IPS-18c (cell line): ENCODE results near the gene ITPR2.
"Not testable (repeated sequence)": the region's sequence is repeated elsewhere in the genome, so short reads cannot be mapped to it uniquely, and the experiment has no call there.

Experiments used
- H3K4me3 ChIP-seq: 2 replicates; pipeline ENCODE4 v1.7.0; 2013; ENCODE audit warnings: low read depth, mild to moderate bottlenecking, low read length, moderate library complexity; ENCODE audit not compliant: insufficient read depth
- H3K9me3 ChIP-seq: one replicate; pipeline ENCODE4 v1.6.1; 2013; ENCODE audit warnings: mild to moderate bottlenecking, low read length, moderate library complexity; ENCODE audit not compliant: control insufficient read depth, insufficient read depth

Gene ITPR2

GRCh38 chr12:26647088-26647487 lies 185.9 kb downstream of the ITPR2 start:
- Histone ChIP-seq H3K4me3 (no peak overlapping the region), H3K9me3 (no peaks in the 10 kb centered on the region)

- Histone ChIP-seq H3K4me3 (no peak overlapping the region), H3K9me3 (no peaks in the 10 kb centered on the region)
Measured at GRCh38 chr12:26646571-26646970, 186.4 kb downstream of the ITPR2 start.

- H3K9me3 ChIP-seq, H3K4me3 ChIP-seq: not testable (repeated sequence)
Measured at GRCh38 chr12:26644376-26644775, 188.6 kb downstream of the ITPR2 start.

- Histone ChIP-seq H3K9me3 (no peaks in the 10 kb centered on the region), H3K4me3 (no peak overlapping the region)
Measured at GRCh38 chr12:26643532-26644315, 189.3 kb downstream of the ITPR2 start.

- no peaks in the 10 kb centered on the region for H3K9me3 ChIP-seq
- no peak overlapping the region for H3K4me3 ChIP-seq
Measured at GRCh38 chr12:26642361-26642760, 190.6 kb downstream of the ITPR2 start.

- H3K9me3 ChIP-seq: no peaks in the 10 kb centered on the region
- H3K4me3 ChIP-seq: no peak overlapping the region
Measured at GRCh38 chr12:26636710-26637328, 196.2 kb downstream of the ITPR2 start.

- Histone ChIP-seq H3K4me3 (no peak overlapping the region), H3K9me3 (no peaks in the 10 kb centered on the region)
Measured at GRCh38 chr12:26633591-26634210, 199.3 kb downstream of the ITPR2 start.

- H3K9me3 ChIP-seq: no peaks in the 10 kb centered on the region
Measured at GRCh38 chr12:26632756-26633155, 200.2 kb downstream of the ITPR2 start.

GRCh38 chr12:26631846-26632245 lies 201.1 kb downstream of the ITPR2 start:
- H3K9me3 ChIP-seq: no peaks in the 10 kb centered on the region

More at GRCh38 chr12:26632756-26633155, 200.2 kb downstream of the ITPR2 start:
- no peak overlapping the region for H3K4me3 ChIP-seq

GRCh38 chr12:26630546-26631027 lies 202.4 kb downstream of the ITPR2 start:
- H3K9me3 ChIP-seq: no peaks in the 10 kb centered on the region
- H3K4me3 ChIP-seq: no peak overlapping the region

More at GRCh38 chr12:26631846-26632245, 201.1 kb downstream of the ITPR2 start:
- no peak overlapping the region for H3K4me3 ChIP-seq

GRCh38 chr12:26629864-26630263 lies 203.1 kb downstream of the ITPR2 start:
- Histone ChIP-seq H3K9me3 (no peaks in the 10 kb centered on the region), H3K4me3 (no peak overlapping the region)

- Histone ChIP-seq H3K9me3 (no peaks in the 10 kb centered on the region), H3K4me3 (no peak overlapping the region)
Measured at GRCh38 chr12:26628234-26628633, 204.8 kb downstream of the ITPR2 start.

- Histone ChIP-seq H3K9me3 (no peaks in the 10 kb centered on the region), H3K4me3 (no peak overlapping the region)
Measured at GRCh38 chr12:26627335-26627734, 205.7 kb downstream of the ITPR2 start.

GRCh38 chr12:26623136-26623535 lies 209.9 kb downstream of the ITPR2 start:
- Histone ChIP-seq H3K4me3 (no peak overlapping the region), H3K9me3 (no peaks in the 10 kb centered on the region)

GRCh38 chr12:26622601-26623000 lies 210.4 kb downstream of the ITPR2 start:
- H3K9me3 ChIP-seq: no peaks in the 10 kb centered on the region
- H3K4me3 ChIP-seq: no peak overlapping the region

- Histone ChIP-seq H3K9me3 (no peaks in the 10 kb centered on the region), H3K4me3 (no peak overlapping the region)
Measured at GRCh38 chr12:26621932-26622331, 211.1 kb downstream of the ITPR2 start.

GRCh38 chr12:26620907-26621306 lies 212.1 kb downstream of the ITPR2 start:
- H3K9me3 ChIP-seq: no peaks in the 10 kb centered on the region
- no peak overlapping the region for H3K4me3 ChIP-seq

- Histone ChIP-seq H3K4me3 (no peak overlapping the region), H3K9me3 (no peaks in the 10 kb centered on the region)
Measured at GRCh38 chr12:26617513-26617912, 215.5 kb downstream of the ITPR2 start.
